Measurements from ENCODE around the gene TRABD2B.

TRABD2B gene

DNA sequence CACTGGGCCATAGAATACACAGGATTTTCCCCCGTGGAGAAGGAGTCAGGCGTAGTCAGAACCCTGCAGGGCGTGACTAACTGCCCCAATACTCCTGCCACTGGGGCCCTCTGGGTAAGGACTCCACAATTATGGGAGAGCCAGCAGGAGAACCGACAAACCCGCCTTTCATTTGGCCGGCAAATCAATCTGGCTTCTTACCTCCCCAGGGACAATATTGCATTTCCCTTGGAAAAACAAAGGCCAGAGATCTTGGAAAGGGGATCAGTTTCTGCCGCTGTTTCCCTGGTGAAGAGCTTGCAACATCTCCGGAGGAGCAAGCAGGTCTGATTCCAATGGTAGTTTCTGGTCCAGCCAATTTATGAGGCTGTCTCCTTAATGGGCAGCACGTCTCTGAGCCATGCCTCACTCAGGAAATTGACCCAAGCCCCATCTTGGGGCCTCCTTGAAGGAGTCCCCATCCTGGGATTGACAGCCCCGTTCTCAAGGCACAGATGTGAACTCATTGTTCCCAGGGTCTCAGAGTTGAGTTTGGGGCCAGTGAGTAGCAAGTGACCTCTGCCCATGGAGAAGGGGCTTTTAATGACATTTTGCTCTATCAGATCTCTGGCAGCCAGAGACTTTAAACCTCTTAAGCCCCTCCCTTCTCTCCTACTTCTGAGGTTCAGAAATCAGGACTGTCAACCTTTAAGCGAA lies 4.3 kb downstream of the TRABD2B start:
- DNase-seq (ENCODE audit: low read depth in 2 of 2): no peak

DNA sequence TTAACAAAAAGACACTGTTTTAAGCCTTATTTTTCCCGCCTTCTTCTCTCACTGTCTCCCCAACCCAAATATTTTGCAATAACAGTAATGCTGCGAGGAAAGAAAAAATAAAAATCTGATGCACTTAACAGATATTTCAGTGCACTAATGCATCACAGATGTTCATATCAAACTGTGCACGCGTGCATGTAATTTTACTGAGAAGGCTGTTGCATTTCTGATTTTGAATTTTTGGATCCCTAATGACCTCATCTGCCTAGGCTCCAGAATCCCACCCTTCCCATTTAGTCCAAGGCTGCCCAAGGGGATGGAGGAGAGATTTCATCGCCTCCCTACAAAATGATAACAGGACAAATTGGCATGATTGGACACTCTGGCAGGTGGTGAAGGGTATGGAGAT lies 5.5 kb downstream of the TRABD2B start:
- DNase-seq (ENCODE audit: low read depth in 2 of 2): no peak

DNA sequence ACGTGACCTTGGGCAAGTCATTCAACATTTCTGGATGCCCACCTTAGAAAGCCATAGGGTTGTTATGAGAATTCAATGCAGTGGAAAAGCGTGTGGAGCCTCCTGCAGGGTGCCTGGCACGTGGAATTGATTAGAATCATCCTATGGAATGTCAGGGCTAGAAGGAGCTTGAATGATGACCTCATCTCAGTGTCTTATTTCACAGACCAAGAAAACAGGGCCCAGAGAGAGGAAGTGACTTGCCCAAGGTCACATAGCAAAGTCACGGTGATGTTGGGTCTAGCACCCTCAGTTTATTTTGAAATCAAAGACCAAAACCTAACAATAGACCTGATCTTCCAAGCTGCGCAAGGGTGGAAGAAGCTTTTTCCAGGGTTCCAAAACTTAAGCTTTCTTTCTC lies 6.0 kb downstream of the TRABD2B start:
- no peak for DNase-seq (ENCODE audit: low read depth in 2 of 2)

DNA sequence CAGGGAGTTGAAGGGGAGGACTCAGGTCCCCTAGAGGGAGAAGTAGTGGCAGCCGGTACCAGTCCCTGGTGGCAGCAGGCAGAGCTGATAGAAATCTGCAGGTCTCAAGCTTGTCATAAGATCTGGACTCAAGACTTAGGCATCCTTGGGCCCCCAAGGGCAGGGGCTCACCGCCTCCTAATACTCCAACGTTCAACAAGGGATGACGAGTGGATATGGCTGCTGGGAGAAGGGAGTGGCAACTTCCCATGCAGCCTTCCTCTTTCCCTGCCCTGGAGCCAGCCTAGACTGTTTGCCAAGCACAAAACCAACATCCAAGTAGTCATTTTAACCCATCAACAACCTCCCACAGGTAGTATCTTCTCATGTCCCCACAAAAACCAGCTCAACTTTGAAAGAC lies 6.9 kb downstream of the TRABD2B start:
- DNase-seq (ENCODE audit: low read depth in 2 of 2): no peak

DNA sequence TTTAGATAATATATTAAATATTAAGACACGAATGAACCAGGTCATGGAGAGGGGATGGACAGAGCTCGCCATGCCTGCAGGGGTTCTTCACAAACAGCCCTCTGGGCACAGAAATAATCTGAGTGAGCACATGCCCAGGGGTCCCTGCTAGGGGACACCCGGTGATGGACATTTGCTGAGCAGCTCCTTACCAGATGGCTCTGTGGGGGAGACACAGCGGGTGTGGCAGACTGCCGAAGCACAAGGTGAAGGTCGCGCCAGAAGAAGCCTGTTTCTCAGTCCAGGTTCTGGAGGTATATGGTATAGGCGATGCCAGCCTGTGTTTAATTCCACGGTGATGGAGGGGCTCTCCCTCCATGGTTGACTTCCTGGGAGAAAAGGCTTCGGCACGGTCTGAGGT lies 9.6 kb downstream of the TRABD2B start:
- DNase-seq (ENCODE audit: low read depth in 2 of 2): no peak

DNA sequence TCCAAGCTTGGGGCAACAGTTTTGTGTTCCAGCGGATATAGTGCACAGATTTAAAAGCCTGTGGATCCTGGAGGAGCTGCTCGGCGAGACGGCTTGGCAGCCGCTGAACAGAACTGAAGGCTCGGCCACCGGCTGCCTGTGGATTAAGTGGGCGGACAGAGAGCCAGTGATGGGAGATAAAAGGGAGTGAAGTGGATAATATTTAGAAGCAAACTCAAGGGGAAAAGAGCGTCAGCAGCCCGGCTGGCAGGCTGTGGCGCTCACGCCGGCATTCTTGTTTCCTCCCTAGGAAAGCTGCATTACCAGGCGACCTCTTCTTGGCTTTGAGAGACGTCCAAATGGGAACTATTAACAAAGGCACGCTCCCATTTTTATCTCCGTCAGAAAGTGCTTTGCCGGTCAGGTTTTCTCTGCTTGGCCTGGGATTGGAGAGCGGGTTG lies 10.4 kb downstream of the TRABD2B start:
- no peak for DNase-seq (ENCODE audit: low read depth in 2 of 2)

DNA sequence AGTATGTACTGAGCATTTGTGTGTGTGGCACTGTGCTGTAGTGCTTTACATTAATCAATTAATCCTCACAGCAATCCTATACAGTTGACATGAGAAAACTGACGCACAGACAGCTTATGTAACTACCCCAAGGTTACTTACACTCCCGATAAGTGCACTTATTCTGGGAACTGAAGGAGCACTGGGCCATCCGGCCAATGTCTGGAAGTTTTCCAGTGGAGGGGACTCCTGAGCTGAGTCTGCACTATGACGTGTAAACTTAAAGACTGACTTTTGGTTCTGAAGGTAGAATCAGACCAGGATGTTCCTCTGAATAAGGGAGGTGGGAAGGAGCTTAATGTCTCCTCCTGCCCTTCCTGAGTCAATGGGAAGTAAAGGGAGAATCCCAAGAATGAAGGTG lies 12.2 kb downstream of the TRABD2B start:
- no peak for DNase-seq (ENCODE audit: low read depth in 2 of 2)

DNA sequence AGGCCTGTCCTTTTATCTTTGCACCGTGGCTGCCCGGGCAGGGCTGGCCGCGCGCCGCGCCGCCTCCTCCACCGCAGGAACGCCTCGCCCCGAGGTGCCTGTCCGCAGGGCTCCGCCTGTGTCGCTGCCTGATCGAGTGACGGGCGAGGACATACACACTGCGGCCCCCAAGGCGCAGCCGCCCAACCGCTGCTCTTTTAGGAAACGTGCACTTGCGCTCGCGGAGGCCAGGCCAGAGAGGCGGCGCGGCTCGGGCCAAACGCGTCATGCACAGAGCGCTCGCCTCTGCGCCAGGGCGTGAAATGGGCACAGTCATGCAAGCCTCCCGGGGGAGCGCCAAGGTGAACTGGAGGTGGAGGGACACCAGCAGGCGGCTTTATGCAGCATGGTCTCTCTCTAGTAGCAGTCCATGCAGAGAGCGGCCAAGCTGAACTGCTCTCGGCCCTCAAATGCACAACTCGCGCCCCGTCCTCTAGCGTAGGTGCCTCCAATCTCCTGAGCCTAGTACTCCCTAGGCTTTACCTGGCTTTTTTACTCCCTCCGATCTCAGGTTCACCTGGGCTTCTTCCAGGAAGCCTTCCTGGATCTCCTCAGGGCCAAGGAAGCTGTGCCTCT lies 12.9 kb downstream of the TRABD2B start:
- DNase-seq (ENCODE audit: low read depth in 2 of 2): no peak

DNA sequence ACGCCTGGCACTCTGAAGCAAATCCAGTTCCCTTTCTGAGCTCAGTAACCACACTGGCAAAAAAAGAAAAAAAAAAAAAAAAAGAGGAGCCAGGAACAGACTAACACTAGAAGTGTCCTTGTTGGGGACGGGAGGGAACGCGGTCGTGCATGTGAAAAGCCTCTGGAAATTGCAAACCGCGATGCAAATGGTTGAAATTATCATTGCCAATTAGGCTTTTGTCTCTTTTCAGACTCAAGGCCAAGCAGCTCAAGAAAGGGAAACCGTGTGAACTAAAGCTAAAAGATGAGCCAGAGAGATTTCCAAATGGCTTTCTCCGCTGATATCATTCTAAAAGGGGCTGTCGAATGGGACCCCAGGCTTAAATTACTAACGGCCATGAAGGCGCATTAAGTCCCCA lies 13.5 kb downstream of the TRABD2B start:
- DNase-seq (ENCODE audit: low read depth in 2 of 2): no peak

DNA sequence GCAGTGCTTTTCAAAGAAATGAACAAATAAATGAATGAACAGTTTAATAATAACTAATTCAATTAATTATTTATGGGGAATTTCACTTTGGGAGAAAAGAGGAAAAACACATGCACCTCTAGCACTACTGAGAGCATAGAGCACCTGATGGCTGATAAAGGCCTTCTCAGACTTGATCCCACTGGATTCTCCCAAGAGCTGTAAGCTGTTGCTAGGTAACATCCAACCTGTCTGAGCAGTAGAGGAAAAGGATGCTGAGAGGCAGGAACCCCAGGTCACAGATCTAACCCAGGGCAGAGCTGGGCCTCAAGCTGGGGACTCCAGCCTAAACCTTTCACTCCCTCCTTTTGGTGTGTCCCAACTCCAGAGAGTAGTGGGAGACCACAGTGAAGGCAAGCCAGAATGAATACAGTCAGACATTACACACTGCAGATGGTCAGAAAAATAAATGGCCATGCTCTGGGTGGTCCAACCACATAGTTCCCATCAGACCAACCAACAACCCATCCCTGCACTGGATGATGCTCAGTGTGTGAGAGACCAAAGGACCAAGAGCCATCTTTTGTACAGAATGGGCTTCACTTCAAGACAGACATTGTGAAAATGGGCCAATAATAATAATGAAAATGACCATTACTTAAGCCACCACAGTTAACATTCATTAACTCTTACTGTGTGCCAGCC lies 15.4 kb downstream of the TRABD2B start:
- no peak for DNase-seq (ENCODE audit: low read depth in 2 of 2)

DNA sequence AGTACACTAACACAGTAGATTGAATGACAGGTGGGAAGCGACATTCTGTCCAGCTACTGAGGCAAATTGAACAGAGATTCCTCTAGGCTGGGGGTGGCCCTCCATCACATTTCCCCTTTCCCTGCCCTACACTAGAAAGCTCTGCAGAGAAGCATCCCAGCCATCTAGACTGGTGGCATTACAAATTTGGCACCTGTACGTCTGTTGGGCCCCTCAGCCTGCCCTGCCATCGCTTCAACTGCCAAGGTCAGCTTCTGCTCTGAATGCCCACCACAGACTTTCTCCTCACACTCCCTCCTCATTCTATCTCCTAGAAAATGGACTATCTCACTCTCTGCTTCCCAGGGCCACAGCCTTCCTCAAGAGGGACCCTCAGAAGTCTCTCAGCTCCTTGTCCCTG lies 16.7 kb downstream of the TRABD2B start:
- no peak for DNase-seq (ENCODE audit: low read depth in 2 of 2)

DNA sequence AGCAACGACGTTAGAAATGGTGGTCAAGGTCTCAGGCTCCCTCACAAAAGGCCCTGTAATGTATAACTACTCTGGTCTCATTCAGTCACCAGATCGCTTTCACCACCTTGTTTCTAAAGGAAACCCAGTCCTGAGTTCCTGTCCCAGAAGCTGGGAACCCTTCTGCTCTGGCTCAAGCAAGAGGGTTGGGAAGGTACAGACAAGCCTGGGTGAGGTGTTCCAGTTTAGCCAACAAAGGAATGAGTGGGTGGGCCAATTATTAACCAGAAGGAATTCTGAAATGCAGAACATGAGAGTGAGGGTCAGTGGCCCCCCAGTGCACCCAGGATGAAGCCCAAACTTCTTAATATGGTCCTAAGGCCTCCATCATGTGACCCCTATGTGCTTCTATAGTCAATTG lies 17.5 kb downstream of the TRABD2B start:
- no peak for DNase-seq (ENCODE audit: low read depth in 2 of 2)

DNA sequence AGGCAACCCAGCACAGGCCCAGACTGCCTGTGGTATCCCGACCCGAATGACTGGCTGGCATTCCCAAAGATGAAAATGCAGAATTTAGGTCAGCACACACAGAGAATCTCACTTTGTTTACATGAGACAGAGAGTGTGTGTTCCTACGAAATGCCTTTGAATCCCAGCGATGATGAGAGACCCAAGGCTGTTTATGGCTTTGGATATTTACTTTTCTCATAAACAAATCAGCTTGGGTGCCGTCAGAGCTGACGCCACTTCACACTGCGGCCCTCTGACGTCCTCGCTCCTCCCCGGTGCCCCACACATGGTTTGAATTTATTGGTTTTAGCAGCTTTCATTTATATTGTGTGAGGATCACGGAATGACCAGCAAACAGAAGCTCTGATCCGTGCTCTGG lies 18.7 kb downstream of the TRABD2B start:
- DNase-seq (ENCODE audit: low read depth in 2 of 2): no peak

DNA sequence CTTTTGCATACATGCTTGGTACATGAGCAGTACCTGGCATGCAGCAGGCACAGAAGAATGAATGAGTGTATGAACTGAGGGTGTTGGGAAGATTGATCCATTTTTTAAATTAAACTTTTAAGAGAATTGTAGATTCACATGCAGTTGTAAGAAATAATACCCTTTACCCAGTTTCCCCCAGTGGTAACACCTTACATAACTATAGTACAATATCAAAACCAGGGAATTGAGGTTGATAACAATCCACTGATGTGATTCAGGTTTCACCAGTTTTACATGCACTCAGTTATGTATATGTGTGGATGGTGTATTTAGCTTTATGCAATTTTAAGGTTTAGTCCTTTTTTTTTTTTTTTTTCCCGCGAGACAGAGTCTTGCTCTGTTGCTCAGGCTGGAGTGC lies 20.5 kb downstream of the TRABD2B start:
- DNase-seq (ENCODE audit: low read depth in 2 of 2): no peak

DNA sequence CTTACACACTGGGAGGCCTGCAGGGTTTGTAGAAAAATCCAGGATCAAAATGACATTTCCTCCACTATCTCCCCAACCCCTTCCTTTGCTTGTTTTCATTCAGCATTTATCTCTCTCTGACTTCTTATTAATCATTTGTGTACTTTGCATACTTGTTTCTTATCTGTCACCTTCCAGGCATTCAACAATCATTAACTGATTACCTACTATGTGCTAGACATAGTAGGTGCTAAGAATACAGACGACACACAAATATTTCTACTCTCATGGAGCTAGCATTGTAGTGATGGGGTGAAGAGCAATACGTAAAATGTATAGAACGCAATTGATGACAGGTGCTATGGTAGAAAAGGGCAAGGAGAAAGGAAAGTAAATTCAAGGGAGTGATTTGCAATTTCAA lies 20.9 kb downstream of the TRABD2B start:
- DNase-seq (ENCODE audit: low read depth in 2 of 2): no peak

DNA sequence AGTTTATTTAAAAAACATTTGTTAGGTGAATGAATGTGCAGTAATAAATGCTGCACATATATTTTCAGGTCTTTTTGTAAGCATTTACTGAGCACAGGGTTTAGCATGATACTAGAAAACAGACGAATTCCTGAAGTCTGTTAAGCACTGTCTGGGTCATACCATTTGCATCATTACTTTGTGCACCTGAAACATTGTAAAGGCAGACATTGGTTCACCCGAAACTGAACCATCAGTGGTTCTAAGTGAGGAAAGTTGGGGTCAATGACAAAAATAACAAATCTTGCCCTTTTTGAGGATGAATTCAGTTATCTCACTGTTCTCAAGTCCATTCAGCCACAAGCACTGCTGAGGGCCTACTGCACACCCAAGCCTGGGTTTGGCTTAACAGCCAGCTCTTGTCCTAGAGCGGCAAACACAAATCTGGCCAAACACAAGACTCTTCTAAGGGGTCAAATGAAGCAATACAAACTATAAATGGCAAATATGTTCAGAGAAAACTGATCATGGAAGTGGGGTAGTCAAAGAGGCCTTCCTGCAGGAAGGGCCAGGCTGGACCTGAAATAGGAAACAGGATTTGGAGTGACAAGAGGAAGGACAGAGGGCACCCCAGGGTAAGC lies 21.8 kb downstream of the TRABD2B start:
- no peak for DNase-seq (ENCODE audit: low read depth in 2 of 2)

DNA sequence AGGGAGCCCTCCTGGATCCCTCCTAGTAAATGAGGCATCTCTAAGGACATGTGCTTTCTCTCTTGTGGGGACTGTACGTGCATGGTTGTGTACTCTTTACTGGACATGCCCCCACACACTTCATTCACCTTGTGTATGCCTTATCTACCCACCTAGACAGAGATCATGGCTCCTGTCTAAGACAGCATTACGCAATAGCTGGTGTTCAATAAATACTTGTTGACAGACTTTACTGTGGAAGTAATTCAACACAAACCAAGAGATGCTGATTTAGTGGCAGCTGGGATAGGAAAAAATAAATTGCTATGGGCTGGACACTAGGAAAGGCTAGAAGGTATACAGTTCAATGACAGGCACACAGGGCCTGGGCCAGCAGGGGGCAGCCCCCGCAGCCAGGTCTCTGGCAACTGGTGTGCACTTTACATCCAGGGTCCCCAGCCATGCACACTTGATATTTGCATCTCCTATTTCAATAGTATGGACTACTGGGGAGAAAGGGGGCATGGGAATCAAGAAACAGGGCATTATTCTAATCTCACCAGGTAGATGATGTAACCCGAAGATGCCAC lies 24.2 kb downstream of the TRABD2B start:
- DNase-seq (ENCODE audit: low read depth in 2 of 2): no peak

DNA sequence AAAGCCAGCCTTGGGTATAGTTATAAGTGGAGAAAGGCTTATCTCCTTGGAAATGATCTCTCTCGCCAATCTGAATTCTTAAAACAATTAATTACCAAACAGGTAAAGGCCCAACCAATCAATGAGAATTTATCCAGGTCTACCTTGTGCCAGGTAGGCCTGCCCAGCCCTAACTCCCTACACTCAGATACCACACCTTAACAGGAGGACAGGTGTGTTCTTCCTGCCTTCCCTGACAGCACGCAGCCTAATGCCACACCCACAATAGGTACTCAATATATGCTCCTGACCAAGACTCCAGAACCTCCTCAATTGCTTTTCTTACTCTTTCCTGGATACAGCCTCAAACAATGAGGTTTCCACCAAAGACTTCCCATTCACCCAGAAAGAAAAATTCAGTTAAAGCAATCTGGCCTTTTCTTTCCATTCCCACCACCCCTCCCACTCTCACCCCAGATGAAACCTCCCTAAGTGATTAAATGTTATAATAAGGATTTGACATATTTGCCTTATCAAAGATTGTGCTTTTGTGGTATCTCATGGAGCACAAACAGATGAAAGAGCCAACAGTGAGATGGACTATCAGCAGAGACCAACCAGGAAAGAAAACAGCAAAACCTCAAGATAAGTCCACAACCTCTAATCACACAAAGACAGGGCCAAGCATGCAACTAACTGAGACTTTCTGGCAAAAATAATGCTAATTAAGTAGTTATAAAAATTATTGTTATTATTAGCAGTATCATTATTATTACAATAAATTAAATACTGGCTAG lies 25.6 kb downstream of the TRABD2B start:
- no peak for DNase-seq (ENCODE audit: low read depth in 2 of 2)

DNA sequence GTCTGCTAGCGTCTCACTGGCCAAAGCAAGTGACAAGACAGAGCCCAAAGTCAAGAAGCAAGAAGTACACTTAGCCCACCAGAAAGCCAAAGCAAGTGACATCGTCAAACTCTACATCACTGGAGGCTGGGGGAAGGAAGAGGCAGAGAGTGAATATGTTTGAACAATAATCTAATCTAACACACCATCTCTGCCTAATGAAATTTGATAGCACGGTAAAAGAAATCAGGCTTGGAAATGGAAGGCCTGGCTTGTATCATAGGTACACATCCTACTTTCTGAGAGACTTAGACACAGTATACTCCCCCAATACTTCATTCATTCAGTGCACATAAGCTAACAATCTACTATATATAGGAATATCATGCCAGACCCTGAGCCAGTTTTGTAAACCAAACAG lies 26.3 kb downstream of the TRABD2B start:
- DNase-seq (ENCODE audit: low read depth in 2 of 2): no peak

DNA sequence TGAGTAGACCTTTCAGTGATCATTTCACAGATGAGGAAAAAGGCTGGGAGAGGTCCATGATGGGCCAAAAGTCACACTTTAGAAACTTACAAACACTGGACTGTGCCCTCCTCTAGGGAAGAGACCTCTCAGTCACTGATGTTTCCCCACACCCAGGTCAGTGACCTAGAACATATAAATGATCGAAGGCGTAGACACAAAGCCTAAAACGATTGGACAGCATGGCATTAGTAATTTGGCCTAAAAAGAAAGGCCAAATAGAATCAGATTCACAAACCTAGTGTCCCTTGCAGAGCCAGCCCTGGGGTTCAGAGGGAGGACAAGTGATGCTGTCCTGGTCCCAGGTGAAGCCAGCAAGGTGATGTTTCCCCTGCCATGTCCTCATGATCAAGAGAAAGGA lies 27.7 kb downstream of the TRABD2B start:
- DNase-seq (ENCODE audit: low read depth in 2 of 2): no peak

DNA sequence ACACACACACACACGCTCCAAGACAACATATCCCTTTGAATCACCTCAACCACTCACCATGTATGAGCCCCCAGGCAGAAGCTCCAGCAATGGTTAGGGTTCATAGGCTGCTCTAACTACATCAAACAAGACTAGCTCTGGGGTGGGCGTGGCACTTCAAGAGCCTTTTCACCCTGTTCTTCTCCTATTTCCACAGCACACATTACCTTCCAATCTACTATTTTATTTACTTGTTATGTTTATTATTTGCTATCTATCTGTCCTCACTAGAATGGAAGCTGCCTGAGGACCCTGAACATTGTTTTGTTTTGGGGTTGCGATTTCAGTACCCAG lies 28.7 kb downstream of the TRABD2B start:
- DNase-seq (ENCODE audit: low read depth in 2 of 2): no peak
